Measurements from ENCODE around the gene SLC1A4.

DNA sequence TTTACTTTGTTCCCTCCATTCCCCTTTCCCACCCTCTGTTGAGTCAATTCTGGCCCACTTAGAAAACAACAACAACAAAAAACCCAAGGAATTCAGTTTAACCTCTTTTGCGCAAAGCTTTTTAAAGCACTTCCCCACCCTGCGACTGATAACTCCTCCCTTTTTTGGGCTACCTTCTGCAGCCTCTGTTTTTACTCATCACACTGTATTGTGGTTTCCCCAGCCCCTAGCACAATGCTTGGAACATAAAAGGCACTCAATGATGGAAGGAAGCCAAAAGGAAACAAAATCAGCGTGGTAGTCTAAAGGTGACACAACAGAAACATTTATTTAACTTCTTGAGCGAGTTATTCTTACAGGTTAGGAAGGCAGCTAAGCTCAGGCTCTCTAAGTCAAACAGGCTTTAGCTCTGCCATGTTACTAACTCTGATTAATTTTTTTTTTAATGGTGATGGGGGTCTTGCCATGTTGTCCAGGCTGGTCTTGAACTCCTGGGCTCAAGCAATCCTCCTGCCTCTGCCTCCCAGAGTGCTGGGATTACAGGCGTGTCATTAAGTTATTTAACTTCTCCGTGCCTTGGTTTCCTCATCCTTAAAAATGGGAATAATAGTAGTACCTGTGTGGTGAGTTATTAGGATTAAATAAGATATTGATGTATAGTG lies 68.3 kb downstream of the SLC1A4 start:
- TF ChIP-seq, protein P1, sequence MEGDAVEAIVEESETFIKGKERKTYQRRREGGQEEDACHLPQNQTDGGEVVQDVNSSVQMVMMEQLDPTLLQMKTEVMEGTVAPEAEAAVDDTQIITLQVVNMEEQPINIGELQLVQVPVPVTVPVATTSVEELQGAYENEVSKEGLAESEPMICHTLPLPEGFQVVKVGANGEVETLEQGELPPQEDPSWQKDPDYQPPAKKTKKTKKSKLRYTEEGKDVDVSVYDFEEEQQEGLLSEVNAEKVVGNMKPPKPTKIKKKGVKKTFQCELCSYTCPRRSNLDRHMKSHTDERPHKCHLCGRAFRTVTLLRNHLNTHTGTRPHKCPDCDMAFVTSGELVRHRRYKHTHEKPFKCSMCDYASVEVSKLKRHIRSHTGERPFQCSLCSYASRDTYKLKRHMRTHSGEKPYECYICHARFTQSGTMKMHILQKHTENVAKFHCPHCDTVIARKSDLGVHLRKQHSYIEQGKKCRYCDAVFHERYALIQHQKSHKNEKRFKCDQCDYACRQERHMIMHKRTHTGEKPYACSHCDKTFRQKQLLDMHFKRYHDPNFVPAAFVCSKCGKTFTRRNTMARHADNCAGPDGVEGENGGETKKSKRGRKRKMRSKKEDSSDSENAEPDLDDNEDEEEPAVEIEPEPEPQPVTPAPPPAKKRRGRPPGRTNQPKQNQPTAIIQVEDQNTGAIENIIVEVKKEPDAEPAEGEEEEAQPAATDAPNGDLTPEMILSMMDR (IDR thresholded peaks at IDR 0.05): no peak
- no peak for TF ChIP-seq POLR2A (IDR thresholded peaks at IDR 0.05)

Data from uterus (tissue), 2 donors.